Tibial artery (tissue), 4 donors: ENCODE data around the gene TUBB2B.

Experiments
- DNase-seq, 2 donors: peaks; one replicate each; pipeline ENCODE4 v3.0.0-alpha.2; 2019
- H3K27ac ChIP-seq, 2 donors: fragments of 200-600 bp; sonication (generic) in 1 of 2; 1 replicate in 1 of 2; 2 replicates in 1 of 2; pipeline ENCODE4 v1.5.1; 2018 to 2019; ENCODE audit warnings: mild to moderate bottlenecking in 1 of 2
- H3K27me3 ChIP-seq, 2 donors: fragments of 200-600 bp; sonication (generic) in 1 of 2; one replicate each; pipeline versions ENCODE4 v1.5.1 to v1.6.0; 2016 to 2019
- H3K36me3 ChIP-seq, 3 donors: fragments of 200-600 bp; sonication (generic) in 2 of 3; one replicate each; pipeline ENCODE4 v1.5.1; 2016 to 2019; ENCODE audit warnings: mild to moderate bottlenecking in 2 of 3
- H3K4me1 ChIP-seq, 4 donors: fragments of 200-600 bp; sonication (generic) in 2 of 4; 1 replicate in 3 of 4; 2 replicates in 1 of 4; pipeline ENCODE4 v1.5.1; 2016 to 2019
- H3K4me3 ChIP-seq, 2 donors: fragments of 200-600 bp; sonication (generic) in 1 of 2; 1 replicate in 1 of 2; 2 replicates in 1 of 2; pipeline ENCODE4 v1.5.1; 2018 to 2019; ENCODE audit warnings: mild to moderate bottlenecking in 2 of 2
- H3K9me3 ChIP-seq, 3 donors: fragments of 200-600 bp; sonication (generic) in 1 of 3; one replicate each; pipeline ENCODE4 v1.5.1; 2016 to 2019
- CTCF ChIP-seq, 2 experiments: fragments of 200-600 bp in 1 of 2; fragments of 450-650 bp in 1 of 2; IDR thresholded peaks; one replicate each; pipeline ENCODE4 v1.5.1; 2017 to 2019; ENCODE audit warnings: antibody characterized with exemption in 2 of 2, mild to moderate bottlenecking in 1 of 2, moderate library complexity in 1 of 2
- intact Hi-C: fragments of 100-400 bp; cut with DNase I; formaldehyde crosslinking; loops from one replicate; pipeline ENCODE4 v1.15.0; 2023; ENCODE audit warnings: low total_unique reads

The TUBB2B gene

GRCh38 chr6:3176562-3177355, 50.7 kb downstream of the TUBB2B start:
- H3K4me3 ChIP-seq, result no peak overlapping the region
- no peaks in the 10 kb centered on the region for H3K9me3 ChIP-seq
- H3K36me3 ChIP-seq, result no peaks in the 10 kb centered on the region
- H3K27me3 ChIP-seq, result peaks cover 0 to 4% of the 10 kb centered on the region in 2 donors
- H3K27ac ChIP-seq, result no peak overlapping the region
- DNase-seq, result peak in 1 of 2 donors; percentile 34
- peaks cover 0 to 2% (median 0%) of the 10 kb centered on the region in 4 donors for H3K4me1 ChIP-seq
- intact Hi-C loops, result no loop called here
- TF ChIP-seq CTCF (IDR thresholded peaks at IDR 0.05), result no peak

- no peak for DNase-seq
- Histone ChIP-seq H3K27me3 (peaks cover 0 to 4% of the 10 kb centered on the region in 2 donors), H3K36me3 (no peaks in the 10 kb centered on the region), H3K4me3 (no peak overlapping the region), H3K4me1 (peaks cover 0 to 5% (median 0%) of the 10 kb centered on the region in 4 donors), H3K27ac (no peak overlapping the region), H3K9me3 (no peaks in the 10 kb centered on the region)
- no peak for TF ChIP-seq CTCF (IDR thresholded peaks at IDR 0.05)
- intact Hi-C loops, result no loop called here
Measured at GRCh38 chr6:3175715-3176402, 51.6 kb downstream of the TUBB2B start.
